Amniotic epithelial cell (primary cell): ENCODE measurements around the gene MYO18A.
"Not testable (repeated sequence)": the region's sequence is repeated elsewhere in the genome, so short reads cannot be mapped to it uniquely, and the experiment has no call there.

Source experiments
- DNase-seq: peaks from one replicate; pipeline ENCODE4 v3.0.0-alpha.2; 2010; ENCODE audit warnings: low read depth

The MYO18A gene

DNA sequence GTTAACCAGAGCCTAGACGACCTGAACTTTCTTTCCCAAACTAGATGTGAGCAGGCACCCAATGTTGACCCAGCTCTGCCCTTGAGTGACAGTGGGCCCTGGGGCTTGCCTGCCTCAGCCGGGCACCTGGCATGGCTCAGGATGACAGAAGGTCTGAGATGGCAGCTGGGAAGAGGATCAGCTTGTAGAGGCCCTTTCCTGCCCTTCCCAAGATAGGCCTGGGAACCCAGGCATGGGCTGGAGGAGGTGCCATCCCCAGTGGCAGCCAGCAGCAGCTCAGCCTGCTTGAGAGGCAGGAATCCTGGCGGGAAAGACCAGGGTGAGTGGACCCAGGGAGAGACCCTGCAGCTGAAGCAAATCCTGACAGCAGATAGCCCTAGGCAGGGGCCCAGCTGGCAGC lies 78.2 kb downstream of the MYO18A start:
- no peak for DNase-seq

DNA sequence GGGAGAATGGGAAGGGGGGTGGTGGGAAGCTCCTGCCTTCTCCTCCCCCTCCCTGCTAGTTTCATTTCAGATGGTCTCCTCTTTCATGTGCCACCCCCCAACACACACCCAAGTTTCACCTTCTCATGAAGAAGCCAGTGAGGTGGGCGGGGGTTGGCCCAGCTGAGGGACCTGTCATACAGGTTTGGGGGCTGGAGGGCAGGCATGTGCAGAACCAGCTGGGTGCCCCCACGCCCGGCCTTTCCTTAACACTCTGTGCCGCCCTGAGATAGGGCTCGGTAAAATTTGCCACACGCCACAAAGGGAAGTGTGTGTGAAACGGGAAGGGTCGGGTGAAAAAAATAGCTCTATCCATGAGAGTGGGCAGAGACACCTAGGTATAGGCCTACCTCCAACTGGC lies 79.9 kb downstream of the MYO18A start:
- DNase-seq = no peak

DNA sequence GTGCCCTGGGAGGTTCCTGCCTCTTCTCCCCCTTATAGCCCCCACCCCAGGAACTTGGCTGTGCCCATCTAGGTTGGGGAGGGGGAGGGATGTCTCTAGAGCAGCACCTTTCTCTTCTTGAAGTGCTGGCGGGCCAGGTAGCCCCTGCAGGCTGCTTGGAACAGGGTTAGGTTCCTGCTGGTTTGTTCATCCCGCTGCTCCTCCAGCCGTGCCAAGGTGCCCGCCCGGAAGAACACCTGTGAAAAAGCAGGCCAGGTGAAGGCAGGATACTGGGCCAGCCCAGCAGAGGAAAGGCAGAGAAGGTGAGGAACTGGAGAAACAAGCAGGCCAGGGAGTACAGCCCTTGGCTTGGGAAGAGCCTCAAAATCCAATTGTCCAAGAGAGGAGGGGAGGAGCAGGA lies 80.7 kb downstream of the MYO18A start:
- DNase-seq = no peak

DNA sequence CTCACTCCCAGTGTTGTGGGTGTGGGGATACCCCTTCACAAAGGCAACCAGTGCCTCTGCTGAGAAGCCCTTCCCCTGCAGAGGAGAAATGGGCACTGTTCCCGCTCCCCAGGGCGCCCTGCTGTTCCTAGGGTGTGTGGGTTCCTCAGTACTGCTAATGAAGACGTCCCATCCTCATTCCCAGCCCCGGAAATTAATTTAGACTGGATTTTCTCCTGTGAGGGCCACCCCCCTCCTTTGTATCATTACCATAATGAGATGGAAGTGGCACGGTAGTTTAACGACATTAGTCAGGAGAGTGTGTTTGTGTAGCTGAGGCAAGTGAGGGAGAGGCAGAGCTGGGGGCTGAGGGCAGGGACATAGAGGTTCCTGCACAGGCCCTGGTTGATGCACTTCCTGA lies 84.1 kb downstream of the MYO18A start:
- no peak for DNase-seq

DNA sequence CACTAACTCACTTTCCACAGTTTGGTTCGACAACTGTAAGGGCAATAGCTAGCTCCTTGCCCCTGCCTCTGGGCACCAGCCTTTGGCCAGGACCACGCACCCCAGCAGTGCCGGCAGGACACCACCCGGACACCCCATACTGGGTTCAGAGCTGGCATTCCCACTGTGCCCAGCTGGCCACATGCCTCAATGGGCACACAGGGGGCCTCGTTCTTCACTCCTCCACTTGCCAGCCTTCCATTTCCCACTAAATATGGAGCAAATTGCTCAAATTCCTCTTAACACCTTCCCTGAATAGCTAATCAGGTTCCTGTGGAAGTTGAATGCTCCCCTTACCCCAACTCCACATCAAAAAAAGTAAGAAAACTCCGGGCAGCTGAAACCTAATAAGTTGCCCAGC lies 84.8 kb downstream of the MYO18A start:
- no peak for DNase-seq

DNA sequence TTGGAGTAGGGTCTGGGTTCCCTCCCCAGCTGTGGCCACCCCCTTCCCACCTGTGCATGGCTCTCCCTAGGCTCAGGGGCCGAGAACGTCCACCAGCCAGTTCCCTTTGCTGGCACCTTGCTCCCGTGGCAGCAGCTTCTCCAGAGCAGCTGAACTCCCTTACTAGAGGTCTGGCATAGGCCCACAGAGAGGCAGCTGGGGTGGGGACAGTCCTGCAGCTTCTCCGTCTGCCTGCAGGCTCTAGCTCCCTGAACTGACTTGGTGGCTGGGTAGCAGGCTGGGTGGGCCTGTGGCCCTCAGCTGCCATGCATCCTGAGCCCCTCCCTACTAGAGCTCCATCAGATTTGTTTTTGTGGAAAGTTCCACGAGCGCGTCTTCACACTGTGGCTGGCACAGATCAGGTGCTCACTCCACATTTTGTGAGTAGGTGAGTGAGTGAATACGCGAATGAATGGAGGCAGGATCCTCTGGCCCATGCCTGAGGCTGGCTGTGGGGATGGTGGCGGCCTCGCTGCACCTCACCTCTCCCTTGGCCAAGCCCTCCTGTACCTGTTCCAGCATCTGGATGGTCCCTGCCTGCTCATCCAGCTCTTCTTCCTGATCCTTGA lies 86.0 kb downstream of the MYO18A start:
- no peak for DNase-seq

DNA sequence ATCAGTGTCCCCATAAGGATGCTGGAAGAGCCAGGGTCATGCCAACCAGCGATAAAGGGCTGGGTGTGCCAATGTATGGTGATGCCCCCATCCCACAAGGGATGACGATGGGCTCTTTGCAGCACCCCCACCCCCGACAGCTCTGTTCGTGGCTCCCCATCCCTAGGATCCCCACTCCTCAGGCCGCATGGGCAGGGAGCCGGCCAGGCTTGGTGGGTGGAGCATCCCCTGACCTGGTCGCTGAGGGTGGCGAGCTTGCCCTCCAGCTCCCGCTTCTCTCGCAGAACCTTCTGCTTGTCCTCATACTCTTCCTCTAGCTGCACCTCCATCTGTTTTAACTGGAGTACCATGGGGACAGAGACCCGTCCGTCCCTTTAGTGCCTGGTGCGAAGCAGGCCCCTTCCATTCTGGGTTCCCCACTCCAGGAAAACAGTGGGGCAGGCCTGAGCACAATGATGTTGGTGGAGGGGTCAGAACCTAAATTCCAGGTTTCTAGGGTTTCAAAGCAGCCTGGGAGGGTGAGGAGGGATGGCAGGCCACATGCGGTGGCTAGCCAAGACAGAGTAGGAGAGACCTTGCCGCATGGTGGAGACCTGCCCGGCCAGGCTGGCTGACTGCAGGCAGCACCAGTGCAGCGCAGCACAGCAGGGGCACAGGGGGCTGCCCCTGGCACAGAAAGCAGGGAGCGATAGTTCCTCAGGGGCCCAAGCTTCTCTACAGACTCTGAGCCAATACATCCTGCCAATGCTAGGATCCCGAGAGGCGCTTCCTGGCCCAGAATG lies 86.9 kb downstream of the MYO18A start:
- DNase-seq = no peak

DNA sequence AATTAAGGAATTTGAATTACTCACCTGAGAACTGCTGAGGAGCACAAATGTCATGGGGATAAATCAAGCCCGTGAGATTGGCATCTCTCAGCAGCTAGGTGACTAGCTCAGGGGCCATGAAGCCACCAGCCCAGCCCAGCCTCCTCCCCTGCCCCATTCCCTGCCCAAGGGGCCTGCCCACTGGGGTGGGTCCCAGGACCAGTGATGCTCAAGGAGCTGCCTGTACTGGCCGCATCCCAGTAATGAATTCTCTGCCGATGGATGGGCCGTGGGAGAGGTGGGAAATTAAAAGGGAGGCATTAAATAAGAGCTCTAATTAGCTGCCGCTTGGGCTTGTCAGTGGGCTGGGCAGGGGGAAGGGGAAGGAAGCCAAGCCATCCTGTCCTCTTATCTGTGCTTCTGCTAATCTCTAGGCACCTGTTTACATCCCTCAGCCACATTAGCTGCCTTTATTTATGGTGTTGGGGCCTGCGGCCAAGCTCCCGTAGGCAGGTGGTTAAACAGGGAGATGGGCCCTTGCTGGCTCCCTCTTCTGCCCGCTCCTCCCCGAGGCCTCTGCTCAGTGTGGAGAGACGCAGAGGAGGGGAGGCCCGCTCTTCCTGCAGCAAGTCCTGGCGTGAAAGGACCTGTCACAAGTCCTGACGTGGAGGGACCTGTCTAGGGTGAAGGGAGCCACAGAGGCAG lies 88.5 kb downstream of the MYO18A start:
- no peak for DNase-seq

DNA sequence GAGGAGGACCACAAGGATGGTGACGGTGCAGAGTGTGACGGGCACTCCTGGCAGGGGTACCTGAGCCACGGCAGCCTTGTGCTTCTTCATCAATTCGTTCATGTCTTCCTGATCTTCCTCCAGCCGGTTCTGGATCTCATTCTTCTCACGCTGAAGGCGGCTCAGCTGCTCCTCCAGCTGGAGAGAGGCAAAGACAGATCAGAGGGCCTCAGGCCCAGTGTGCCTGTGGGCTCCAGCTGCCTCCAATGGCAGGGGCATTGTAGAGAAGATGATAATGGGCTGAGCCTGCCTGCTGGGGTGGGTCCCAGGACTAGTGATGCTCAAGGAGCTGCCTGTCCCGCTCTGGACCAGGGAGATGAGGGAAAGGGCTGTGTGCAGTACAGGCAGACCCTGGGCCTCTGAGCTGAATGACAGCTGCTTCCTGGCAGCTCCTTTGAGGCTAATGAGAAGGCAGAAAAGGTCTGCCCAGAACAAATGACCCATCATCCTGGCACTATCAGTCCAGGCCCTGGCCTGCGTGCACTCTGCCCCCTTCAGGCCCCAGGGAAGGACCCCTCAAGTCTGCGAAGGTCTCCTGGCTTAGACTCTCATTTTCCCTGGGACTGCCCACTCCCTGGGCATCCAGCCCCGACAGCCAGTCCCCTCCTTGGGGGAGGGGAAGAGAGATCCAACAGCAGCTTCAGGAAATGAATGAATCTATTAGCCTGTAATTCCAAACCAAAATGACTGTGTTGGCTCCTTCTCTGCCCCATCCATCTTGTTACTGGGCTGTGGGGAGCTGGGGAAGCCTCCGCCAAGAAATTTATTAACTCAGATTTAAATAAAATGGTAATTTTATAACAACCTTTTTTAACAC lies 89.2 kb downstream of the MYO18A start:
- DNase-seq = no peak

DNA sequence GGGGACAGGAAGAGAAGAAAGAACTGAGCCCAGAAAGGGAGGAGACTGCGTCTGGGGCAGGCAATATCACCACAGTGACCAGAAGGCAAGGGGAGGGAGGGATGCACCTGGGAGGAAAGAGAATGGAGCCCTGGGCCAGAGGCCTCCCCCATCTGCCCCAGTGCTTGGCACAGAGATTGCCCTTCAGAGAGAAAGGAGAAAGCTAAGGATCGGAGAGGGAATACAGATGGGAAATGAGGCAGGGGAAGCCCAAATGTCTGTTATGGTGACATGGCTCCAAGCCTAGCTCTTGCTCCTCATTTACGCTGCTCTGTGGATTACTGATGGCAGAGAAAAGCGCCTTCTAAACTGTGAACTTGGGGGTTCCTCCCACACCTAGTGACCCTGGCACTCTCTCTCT lies 90.1 kb downstream of the MYO18A start:
- no peak for DNase-seq

DNA sequence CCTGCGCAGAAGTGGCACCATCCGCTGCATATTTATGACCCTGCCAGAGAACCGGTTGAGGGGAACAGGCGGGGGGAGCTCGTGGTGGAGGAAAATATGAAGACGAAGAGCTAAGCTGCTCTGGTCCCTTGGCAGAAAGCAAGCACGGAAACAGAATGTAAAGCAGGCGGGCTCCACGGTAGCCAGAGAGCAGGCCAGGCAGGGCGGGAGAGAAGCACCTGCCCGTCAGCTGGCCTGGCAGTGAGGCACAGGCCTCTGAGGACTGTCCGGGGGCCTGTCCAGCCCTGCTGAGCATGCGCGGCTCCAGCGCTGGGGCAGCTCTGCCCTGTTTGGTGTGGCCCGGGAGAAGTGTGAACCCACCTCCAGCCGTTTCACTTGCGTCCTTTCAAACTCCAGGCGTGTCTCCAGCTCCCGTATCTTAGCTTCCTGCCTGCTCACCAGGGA lies 90.6 kb downstream of the MYO18A start:
- no peak for DNase-seq

DNA sequence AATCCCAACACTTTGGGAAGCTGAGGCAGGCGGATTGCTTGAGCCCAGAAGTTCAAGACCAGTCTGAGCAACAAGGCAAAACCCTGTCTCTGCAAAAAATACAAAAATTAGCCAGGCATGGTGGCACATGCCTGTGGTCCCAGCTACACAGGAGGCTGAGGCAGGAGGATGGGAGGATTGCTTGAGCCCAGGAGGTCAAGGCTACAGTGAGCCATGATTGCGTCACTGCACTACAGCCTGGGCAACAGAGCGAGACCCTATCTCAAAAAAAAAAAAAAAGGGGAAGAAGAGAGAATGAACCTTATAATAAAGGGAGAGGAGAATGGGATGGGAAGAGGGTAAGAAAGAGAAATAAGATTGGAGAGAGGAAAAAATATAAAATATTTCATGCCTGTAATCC lies 91.4 kb downstream of the MYO18A start:
- DNase-seq = not testable (repeated sequence)

DNA sequence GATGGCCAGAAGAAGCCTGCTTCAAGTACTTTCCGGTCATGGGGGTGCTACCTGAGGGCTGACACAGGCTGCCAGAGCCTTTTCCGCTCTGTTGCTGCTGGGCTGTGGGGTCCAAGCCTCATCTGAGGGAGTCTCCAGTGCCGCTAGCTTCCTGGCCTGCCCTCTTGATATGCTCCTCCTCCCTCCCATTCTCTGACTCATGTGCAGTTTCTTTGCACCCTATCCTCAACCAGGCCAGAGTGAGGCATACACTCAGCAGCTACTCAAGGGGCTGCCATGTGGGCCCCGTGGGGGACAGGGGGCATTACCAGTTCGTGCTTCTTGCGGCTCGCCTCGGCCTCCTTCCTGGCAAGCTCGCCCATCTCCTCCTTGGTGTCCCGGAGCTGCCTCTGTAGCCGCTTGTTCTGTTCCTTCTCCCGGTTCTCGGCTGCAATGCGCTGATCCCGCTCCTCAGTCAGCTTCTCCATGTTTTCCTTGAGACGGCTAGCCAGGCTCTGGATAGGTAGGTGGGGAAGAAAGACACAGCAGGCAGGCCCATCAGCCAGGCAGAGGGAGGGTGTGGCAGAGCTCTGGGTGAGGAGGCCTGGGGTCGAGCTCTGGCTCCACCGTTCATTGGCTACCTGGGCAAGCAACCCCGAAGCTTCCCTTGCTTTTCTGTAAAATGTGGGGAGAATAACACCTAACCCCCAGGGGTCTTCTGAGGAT lies 93.4 kb downstream of the MYO18A start:
- DNase-seq = peak; percentile 52

DNA sequence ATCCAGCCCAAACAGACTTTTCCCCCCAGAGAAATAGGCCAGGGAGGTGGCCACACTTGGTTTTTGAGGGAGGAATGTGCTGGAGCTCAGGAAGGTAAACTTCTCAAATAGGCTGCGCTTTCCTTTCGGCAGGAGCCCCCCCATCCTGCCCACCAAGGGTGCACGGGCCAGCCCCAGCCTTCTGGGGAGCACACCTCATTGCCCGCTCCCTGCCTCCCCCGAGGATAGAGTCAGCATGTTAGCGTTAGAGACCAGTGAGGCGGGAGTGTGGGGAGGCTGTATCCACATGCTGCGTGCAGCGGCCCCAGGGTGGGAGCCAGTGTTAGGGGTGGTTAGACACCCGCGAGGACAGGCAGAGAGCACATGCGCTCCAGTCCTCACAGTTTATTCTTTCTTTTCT lies 95.0 kb downstream of the MYO18A start:
- no peak for DNase-seq

DNA sequence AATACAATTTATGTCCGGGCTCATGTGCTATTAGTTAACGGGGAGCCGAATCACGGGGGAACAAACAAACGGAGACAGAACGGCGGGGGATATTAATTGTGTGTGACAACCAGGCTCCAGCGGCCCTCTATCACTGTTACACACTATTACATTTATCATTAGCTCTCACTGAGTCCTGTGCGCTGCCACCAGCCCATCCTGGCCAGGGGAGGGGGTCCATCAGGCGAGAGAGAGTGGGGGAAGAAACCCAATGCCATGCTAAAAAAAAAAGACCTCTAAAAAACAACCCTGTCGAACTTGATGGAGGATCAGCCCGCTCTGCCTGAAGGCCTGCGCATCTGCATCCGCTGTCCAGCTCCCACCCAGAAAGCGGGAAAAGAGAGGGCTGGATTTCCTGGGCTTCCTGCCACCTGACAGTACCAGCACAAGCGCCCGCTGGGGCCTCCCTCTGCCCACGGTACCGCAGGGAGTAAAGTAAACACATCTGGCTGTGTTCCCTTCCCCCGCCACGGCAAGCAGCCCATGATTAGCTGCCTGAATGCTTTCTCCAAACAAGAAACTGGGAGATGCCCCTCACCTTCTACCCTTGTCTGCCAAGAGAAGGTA lies 95.6 kb downstream of the MYO18A start:
- peak; percentile 71 for DNase-seq

DNA sequence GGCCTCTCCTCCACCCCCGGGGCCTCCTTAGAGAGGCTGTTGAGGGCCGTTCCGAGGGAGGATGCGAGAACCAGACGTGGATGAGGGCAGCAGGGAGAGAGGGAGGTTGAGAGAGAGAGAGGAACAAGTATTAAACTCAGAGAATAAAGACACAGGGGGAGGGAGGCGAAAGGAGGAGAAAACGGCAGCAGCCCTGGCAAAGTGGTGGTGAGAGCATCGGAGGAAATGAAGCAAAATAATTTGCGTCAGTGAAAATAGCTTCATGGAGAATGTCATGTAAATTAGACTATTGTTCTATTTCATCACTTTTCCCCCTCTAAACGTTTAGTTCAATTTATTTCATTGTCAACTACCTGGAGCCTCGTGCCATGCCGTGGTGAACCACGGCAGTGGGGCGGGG lies 99.2 kb downstream of the MYO18A start:
- no peak for DNase-seq

DNA sequence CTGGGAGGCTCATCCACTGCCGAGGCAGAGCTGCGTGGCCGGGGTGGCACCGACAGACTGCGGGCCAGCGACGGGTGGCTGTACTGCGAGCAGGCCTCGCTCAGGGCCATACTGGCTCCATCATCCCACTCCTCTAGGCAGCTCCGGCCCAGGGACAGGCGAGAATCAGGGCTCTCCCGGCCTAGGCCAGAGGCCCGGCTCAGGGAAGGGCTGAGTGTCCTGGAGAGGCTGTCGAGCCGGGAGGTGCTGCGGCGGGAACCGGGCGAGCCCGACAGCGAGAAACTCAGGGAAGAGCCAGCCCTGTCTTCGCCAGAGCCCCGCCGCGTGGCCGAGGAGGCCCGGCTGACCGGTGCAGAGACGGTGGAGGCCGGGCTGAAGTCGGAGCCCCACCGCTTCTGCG lies 99.9 kb downstream of the MYO18A start:
- no peak for DNase-seq

DNA sequence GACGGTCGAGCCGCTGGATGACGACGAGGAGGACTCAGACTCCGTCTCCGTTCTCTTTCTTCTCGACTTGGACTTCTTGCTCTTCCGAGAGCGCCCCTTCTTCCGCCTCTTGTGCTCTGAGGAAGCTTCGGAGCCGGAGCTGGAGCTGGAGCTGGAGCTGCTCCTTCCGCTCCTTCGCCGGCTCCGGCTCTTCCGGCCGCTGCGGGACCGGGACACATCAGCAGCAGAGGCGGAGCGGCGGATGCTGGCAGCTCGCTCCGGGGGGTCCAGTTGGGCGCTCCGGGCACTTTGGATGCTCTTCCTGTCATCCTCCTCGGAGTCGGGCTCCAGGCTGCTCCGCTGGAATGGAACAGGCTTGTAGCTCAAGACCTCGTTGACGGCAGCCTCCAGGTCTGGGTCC lies 100.3 kb downstream of the MYO18A start:
- no peak for DNase-seq

DNA sequence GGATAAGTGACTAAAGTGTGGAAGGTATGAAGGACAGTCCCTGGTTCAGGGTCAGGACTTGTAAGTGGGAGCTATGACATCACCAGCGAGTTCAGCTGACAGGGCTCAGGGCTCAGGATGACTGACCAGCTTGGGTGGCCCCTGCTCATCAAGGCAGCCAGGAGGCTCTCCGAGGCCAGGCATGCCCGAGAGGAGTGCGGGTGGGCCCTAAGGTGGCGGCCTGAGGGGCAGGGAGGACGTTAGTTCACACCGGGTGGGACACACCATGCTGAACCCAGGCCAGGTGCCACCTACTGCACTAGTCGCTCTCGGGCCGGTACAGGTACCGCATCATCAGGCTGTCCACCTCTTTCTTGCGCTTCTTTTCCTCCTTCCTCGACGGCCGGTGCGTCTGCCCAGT lies 100.8 kb downstream of the MYO18A start:
- no peak for DNase-seq

DNA sequence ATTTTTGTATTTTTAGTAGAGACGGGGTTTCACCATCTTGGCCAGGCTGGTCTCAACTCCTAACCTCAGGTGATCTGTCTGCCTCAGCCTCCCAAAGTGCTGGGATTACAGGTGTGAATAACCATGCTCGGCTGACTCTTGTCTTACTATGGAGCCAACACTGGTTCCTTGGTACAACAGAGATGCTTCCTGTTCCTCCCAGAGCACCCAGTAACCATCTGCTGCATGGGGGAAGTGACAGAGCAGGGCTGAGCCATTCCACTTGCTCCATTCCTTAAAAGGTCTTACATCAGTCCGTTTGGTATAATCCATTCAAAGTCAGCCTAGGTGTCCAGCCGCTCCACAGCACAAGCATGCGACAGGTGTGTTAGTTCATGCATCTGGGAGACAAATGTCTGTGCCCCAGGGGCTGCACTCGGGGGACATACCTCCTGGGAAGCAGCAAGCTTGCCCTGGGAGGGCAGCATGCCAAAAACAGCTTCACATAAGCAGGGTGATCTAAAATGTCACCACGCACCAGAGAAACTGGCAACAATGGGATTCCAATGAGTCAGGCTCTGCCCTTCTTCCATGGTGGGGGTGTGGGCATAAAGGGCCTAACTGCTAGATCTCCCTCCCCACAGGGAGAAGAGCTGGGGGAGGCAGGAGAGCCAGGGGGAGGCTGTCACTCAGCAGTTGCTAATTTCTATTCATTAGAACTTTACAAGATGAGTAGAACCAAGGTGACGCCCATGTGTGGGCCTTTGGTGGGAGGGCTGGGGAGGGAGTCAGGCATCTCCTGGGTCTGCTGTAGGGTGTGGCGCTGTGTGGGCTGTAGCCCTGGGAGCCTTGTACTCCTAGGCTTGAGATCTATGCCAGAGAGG lies 101.8 kb downstream of the MYO18A start:
- no peak for DNase-seq
